ENCODE data around the gene TTLL11. TPM values are rescaled to one million over a fixed set of nuclear protein-coding genes. Genes with fewer than 3 reads are reported as not detected.

The TTLL11 gene
- polyA plus RNA-seq, 1 donor, result 30.4 TPM

GRCh38 chr9:121833061-121833460 lies 260.0 kb downstream of the TTLL11 start:
- no peak for DNase-seq (ENCODE audit: low read depth)

GRCh38 chr9:121831869-121832268 lies 261.2 kb downstream of the TTLL11 start:
- no peak for DNase-seq (ENCODE audit: low read depth)

DNA sequence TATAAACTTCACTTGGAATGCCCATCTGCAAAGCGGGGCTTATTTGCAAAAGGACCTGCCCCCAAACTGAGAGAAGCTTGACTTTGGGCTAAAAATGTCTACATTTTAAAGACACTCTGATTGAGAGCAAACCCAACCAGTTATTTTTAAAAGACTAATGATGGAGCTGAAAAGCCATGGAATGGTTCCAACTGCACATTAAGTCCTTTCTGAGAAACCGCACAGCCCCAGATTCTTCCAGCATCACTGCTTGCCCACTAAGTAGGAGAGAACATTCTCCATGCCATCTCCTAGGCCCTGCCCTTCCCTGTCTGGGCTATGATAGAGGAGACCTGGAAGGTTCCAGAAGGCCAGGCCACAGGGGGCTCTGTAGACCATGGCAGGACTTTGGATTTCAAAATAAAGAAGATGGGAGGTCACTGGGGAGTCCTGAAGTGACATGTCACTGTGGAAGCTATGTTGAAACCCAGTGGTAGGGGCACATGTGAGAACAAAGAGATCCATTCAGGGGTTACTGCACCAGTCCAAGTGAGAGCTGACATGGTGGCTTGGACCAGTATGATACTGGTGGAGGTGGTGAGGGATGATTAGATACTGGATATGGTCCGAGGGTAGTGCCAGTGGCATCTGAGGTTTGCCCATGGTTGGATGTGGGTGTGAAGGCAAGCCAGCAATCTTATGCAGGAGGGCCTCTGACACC lies 262.5 kb downstream of the TTLL11 start:
- DNase-seq (ENCODE audit: low read depth), result no peak

GRCh38 chr9:121827251-121827967 lies 265.7 kb downstream of the TTLL11 start:
- no peak for DNase-seq (ENCODE audit: low read depth)

GRCh38 chr9:121826711-121827110 lies 266.4 kb downstream of the TTLL11 start:
- DNase-seq (ENCODE audit: low read depth), result no peak

DNA sequence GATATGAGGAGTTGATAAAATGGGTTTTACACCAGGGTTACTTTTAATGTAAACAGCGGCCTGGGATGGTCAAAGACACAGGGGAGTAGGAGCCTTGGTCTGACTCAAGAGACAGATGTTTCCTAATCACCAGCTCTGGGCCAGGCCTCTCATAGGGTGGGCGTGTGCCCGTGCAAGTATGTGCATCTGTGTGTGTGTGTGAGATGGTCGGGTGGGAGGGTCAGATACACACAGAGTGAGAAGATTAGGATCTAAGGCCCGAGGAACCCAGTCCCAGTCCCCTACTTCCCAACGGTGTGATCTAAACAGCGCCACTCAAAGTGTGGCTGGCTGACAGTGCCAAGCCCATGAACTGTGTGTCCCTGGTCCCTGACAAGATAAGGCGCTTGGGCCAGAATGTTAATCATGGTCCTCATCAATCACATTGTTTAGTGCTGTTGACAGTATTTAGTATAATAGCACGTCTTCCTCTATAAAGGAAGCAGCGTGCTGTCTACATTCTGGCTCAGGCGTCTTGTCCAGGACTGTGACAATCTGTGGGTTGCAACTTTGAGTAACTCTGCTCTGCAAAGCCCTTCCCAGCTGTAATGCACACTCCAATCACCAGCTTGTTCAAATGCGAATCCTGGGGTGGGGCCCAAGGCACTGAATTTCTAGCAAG lies 267.9 kb downstream of the TTLL11 start:
- no peak for DNase-seq (ENCODE audit: low read depth)

DNA sequence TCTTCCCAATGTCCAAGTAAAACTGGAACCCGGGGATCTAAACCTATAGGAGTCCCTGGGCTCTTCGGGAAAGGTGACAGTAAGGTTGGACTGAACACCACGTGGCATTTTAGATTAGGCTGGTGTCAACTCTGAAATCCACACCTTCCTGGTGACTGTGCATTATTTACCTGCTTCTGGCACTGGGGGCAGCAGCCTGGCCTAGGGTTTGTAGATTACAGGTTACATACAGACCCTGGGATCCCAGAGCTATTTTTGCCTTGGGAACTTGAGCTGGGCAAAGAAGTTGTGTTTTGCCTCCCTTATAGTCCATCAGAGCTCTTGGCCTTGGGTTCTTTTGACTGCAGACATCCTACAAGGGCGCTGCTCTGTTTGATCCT lies 268.5 kb downstream of the TTLL11 start:
- no peak for DNase-seq (ENCODE audit: low read depth)

- DNase-seq (ENCODE audit: low read depth), result no peak
These were observed 269.5 kb downstream of the TTLL11 start for GRCh38 chr9:121823451-121824169.

DNA sequence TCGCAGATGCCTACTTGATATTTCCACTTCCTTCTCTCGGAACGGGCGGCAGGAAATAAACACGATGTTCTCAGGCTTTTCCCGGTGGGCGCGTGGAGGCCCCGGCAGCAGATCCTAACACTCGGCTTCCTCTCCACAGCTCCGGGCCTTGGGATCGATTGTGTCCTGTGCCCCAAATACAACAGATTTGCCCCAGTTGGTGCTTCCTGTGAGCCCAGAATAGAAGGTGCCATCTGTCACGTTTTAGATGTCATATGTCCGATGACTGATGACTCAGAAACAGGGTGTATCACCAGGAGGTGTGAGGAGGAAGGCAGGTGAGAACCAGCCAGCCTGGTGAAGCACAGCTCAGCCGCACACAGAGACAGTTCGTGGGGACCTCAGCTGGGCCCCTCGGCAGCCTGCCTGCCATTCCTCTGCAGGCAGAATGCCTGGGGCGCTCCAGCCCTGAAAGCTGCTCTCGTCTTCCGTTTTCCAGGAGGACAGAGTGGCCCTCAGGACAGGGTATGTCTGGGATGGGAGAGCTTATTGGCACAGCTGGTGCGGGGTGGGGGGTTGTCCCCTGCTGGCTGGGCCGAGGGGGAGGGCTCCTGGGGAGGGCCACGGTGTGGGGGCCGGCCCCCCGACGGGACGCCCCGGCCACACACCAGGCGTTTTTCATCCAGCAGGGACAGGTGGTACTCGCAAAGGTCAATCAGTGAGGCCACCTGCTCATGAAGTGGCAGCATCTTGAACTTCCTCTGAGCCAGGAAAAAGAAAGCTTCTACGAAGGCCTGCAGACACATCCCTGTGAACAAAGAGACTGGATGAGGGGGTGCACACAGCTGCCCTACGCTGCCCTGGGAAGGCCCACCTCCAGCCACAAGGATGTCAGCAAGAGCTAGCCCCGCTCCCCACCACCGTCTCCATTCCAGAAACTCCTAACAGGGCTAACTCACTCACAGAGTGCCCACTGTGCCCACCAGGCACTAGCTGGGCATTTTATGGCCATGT lies 270.7 kb downstream of the TTLL11 start:
- DNase-seq (ENCODE audit: low read depth), result no peak

DNA sequence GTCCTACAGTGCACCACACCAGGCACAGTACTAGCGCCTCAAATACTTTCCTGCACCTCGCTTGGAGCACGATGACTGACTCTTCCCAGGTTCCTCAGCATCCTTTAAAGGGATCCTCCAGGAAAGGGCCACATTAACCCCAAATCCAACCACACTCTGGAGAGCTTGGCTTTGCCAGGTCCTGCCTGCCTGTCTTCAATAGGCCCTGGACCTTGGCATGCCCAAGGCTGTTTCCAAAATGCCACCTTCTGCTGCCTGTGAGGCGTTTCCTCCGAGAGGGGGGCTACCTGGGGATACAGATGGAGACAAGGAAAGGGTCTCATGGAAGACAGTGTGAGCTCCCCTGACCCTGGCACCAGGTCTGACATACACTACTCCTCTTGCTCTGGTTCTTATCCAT lies 271.8 kb downstream of the TTLL11 start:
- DNase-seq (ENCODE audit: low read depth), result no peak

- no peak for DNase-seq (ENCODE audit: low read depth)
These were observed 272.7 kb downstream of the TTLL11 start for GRCh38 chr9:121820286-121821005.

DNA sequence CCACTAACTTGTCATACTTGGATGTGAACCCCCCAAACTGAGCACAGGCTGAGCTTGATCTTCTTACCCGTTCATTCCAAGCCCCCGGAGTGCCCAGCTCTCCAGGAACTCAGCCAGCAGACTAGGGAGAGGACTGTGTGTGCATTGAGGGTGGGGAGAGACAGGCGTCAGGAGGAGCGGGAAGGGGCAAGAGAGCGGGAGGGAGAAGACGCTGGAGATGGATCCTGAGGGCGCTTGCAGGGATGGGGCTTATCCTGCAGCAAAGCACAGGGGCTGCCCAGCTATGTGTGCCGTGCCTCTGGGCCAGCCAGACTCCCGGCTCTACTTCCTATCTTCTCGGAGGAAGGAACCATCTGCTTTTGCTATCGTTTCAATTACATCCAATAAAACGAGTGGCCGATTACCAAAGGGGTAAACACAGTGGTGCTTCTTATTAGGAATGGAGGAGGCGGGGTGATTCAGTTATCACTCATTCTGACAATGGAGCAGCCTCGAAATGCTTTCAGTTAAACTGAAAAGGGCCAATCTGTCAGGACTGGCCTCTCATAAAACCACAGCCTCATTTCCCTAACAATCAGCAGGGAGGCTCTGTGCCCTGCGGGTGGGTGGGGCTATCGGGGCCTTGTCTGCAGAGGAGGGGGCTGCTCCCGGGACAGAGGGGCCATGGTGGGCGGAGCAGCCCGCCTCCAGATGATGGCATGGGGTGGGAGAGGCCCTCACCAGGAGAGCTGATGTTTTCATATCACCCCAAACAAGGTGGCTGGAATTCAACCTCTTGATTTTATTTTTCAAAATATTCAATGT lies 273.5 kb downstream of the TTLL11 start:
- no peak for DNase-seq (ENCODE audit: low read depth)

GRCh38 chr9:121818841-121819427 lies 274.2 kb downstream of the TTLL11 start:
- DNase-seq (ENCODE audit: low read depth), result no peak

GRCh38 chr9:121818016-121818661 lies 275.0 kb downstream of the TTLL11 start:
- DNase-seq (ENCODE audit: low read depth), result no peak

DNA sequence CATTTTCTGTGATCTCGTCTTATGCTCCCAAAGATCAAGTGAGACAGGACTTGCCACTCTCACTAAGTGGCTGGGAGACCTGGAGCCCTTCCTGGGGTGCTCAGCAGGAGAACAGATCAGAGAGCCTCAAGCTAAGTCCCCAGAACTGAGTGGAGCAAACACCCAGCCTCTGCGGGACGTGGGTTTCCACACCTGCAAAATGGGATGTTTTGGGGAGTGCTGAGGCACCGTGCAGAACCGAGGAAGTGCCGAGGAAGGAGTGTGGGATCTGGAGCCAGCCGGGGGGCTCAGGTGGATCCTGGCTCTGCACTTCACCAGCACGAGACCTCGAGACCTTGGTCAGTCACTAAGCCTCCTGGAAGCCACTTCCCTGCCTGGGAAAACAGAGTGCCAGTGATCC lies 275.6 kb downstream of the TTLL11 start:
- DNase-seq (ENCODE audit: low read depth), result no peak

- DNase-seq (ENCODE audit: low read depth), result no peak
These were observed 276.2 kb downstream of the TTLL11 start for GRCh38 chr9:121816845-121817450.

DNA sequence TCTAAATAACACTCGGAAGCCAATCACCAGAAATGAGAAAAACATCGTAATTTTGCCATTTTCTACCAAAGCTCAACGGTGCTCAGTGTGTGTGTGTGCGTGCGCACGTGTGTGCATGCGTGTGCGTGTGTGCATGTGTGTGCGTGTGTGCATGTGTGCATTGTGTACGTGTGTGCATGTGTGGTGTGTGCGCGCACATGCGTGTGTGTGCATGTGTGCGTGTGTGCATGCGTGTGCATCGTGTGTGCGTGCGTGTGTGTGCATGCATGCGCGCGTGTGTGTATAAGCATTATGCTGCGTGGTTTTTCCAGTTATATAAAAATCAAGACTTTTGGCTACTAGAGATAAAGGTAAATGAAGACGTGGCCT lies 276.7 kb downstream of the TTLL11 start:
- no peak for DNase-seq (ENCODE audit: low read depth)

Measured in forelimb muscle (tissue), 1 donor.